ENCODE data around the gene BRD4. TPM values are rescaled to one million over a fixed set of nuclear protein-coding genes. Genes with fewer than 3 reads are reported as not detected.

Gene BRD4
- total and polyA plus RNA-seq, 2 of the 13 experiments (the other 11 are each of a cell fraction or from before 2014, with no cell fraction given) = 10.5 to 11.4 TPM

GRCh38 chr19:15323496-15324235 lies 8.7 kb downstream of the BRD4 start (continued):
- TF ChIP-seq, protein P1, sequence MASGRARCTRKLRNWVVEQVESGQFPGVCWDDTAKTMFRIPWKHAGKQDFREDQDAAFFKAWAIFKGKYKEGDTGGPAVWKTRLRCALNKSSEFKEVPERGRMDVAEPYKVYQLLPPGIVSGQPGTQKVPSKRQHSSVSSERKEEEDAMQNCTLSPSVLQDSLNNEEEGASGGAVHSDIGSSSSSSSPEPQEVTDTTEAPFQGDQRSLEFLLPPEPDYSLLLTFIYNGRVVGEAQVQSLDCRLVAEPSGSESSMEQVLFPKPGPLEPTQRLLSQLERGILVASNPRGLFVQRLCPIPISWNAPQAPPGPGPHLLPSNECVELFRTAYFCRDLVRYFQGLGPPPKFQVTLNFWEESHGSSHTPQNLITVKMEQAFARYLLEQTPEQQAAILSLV (CRISPR knock-in tag; IDR thresholded peaks at IDR 0.05; ENCODE audit: borderline replicate concordance) = no peak
- TF ChIP-seq MIER2 (CRISPR knock-in tag; IDR thresholded peaks at IDR 0.05) (no peak), ZFP82 (CRISPR knock-in tag; IDR thresholded peaks at IDR 0.05; ENCODE audit: borderline replicate concordance) (no peak), ZNF569 (CRISPR knock-in tag; IDR thresholded peaks at IDR 0.05; ENCODE audit: borderline replicate concordance) (no peak), TAF15 (IDR thresholded peaks at IDR 0.05; ENCODE audit: low read depth, low read length, poor library complexity, severe bottlenecking) (no peak), SMAD1 (CRISPR knock-in tag; IDR thresholded peaks at IDR 0.05; ENCODE audit: borderline replicate concordance, low read depth) (no peak), RFXAP (CRISPR knock-in tag; IDR thresholded peaks at IDR 0.05; ENCODE audit: borderline replicate concordance) (no peak), ZFP1 (CRISPR knock-in tag; IDR thresholded peaks at IDR 0.05) (no peak), FOXA1 (IDR thresholded peaks at IDR 0.05) (no peak), FOXA1 (CRISPR knock-in tag; IDR thresholded peaks at IDR 0.05) (no peak), RFX1 (IDR thresholded peaks at IDR 0.05) (no peak), ZC3H4 (CRISPR knock-in tag; IDR thresholded peaks at IDR 0.05; ENCODE audit: borderline replicate concordance) (no peak), MLX (CRISPR knock-in tag; IDR thresholded peaks at IDR 0.05) (no peak), ZNF20 (CRISPR knock-in tag; IDR thresholded peaks at IDR 0.05) (no peak), CCDC6 (CRISPR knock-in tag; IDR thresholded peaks at IDR 0.05) (no peak), ZFP36 (IDR thresholded peaks at IDR 0.05; ENCODE audit: borderline replicate concordance, low read depth, low read length, partially characterized antibody) (no peak), ZNF235 (CRISPR knock-in tag; IDR thresholded peaks at IDR 0.05; ENCODE audit: borderline replicate concordance) (no peak), AGO1 (IDR thresholded peaks at IDR 0.05; ENCODE audit: low read depth, low read length, poor library complexity, severe bottlenecking) (no peak), TOPORS (CRISPR knock-in tag; IDR thresholded peaks at IDR 0.05) (no peak), TFDP2 (CRISPR knock-in tag; IDR thresholded peaks at IDR 0.05) (no peak)
- TF ChIP-seq, protein P2, sequence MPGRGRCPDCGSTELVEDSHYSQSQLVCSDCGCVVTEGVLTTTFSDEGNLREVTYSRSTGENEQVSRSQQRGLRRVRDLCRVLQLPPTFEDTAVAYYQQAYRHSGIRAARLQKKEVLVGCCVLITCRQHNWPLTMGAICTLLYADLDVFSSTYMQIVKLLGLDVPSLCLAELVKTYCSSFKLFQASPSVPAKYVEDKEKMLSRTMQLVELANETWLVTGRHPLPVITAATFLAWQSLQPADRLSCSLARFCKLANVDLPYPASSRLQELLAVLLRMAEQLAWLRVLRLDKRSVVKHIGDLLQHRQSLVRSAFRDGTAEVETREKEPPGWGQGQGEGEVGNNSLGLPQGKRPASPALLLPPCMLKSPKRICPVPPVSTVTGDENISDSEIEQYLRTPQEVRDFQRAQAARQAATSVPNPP (CRISPR knock-in tag; IDR thresholded peaks at IDR 0.05) = no peak
- TF ChIP-seq, protein P3, sequence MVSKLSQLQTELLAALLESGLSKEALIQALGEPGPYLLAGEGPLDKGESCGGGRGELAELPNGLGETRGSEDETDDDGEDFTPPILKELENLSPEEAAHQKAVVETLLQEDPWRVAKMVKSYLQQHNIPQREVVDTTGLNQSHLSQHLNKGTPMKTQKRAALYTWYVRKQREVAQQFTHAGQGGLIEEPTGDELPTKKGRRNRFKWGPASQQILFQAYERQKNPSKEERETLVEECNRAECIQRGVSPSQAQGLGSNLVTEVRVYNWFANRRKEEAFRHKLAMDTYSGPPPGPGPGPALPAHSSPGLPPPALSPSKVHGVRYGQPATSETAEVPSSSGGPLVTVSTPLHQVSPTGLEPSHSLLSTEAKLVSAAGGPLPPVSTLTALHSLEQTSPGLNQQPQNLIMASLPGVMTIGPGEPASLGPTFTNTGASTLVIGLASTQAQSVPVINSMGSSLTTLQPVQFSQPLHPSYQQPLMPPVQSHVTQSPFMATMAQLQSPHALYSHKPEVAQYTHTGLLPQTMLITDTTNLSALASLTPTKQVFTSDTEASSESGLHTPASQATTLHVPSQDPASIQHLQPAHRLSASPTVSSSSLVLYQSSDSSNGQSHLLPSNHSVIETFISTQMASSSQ (IDR thresholded peaks at IDR 0.05; ENCODE audit: low read depth) = no peak
- TF ChIP-seq, protein P3 (CRISPR knock-in tag; IDR thresholded peaks at IDR 0.05; ENCODE audit: borderline replicate concordance) = 0 out of 2 replicates have a peak, but pooled peaks have one; percentile 18
